ENCODE measurements around the gene HSF2BP. TPM values are rescaled to one million over a fixed set of nuclear protein-coding genes. Genes with fewer than 3 reads are reported as not detected.
A peak's percentile ranks its signal among the peaks of the same experiment; 100 is the strongest.

Gene HSF2BP
- total RNA-seq, 1 experiment from 2014 or later: 1.5 TPM

GRCh38 chr21:43600642-43601402 is 58.5 kb downstream of the HSF2BP start:
- peak; percentile 21 for DNase-seq
- no peaks in the 10 kb centered on the region for H3K27me3 Mint-ChIP-seq (ENCODE audit: unreplicated experiment)
- BruUV-seq (replicated peaks): no TSS peak
- CTCF ChIA-PET: interaction anchor here (0.8 to 1.1 kb wide), 2 partner anchors 9 to 15 kb away, joined by 3 to 4 read pairs; no protein-coding TSS in a partner anchor
- no peaks in the 10 kb centered on the region for H3K36me3 Mint-ChIP-seq (ENCODE audit: insufficient read depth, unreplicated experiment)
- no peak for TF ChIP-seq CTCF (IDR thresholded peaks at IDR 0.05; ENCODE audit: unreplicated experiment)
- no peaks in the 10 kb centered on the region for H3K9me3 Mint-ChIP-seq (ENCODE audit: low read depth, unreplicated experiment)
- H3K4me3 Mint-ChIP-seq (ENCODE audit: low read depth, unreplicated experiment): no peak overlapping the region
- H3K4me1 Mint-ChIP-seq (ENCODE audit: low read depth, unreplicated experiment): peaks cover 22% of the 10 kb centered on the region
- intact Hi-C loops (cut with micrococcal nuclease; ENCODE audit: unreplicated experiment): loop anchor here (5.0 kb wide), 1 partner anchor 36 kb away; no protein-coding TSS in a partner anchor
- H3K27ac Mint-ChIP-seq (ENCODE audit: unreplicated experiment): no peak overlapping the region

- BruUV-seq (replicated peaks): no TSS peak
- TF ChIP-seq CTCF (IDR thresholded peaks at IDR 0.05; ENCODE audit: unreplicated experiment): no peak
- CTCF ChIA-PET: no interaction called here
- Mint-ChIP-seq H3K9me3 (ENCODE audit: low read depth, unreplicated experiment) (no peaks in the 10 kb centered on the region), H3K4me1 (ENCODE audit: low read depth, unreplicated experiment) (peaks cover 22% of the 10 kb centered on the region), H3K27ac (ENCODE audit: unreplicated experiment) (no peak overlapping the region), H3K36me3 (ENCODE audit: insufficient read depth, unreplicated experiment) (no peaks in the 10 kb centered on the region), H3K27me3 (ENCODE audit: unreplicated experiment) (no peaks in the 10 kb centered on the region), H3K4me3 (ENCODE audit: low read depth, unreplicated experiment) (no peak overlapping the region)
- intact Hi-C loops (cut with micrococcal nuclease; ENCODE audit: unreplicated experiment): loop anchor here (5.0 kb wide), 1 partner anchor 38 kb away; no protein-coding TSS in a partner anchor
- no peak for DNase-seq
Observed at GRCh38 chr21:43599728-43600127, 59.6 kb downstream of the HSF2BP start.

- H3K27me3 Mint-ChIP-seq (ENCODE audit: unreplicated experiment): no peaks in the 10 kb centered on the region
- DNase-seq: no peak
- H3K36me3 Mint-ChIP-seq (ENCODE audit: insufficient read depth, unreplicated experiment): no peaks in the 10 kb centered on the region
- intact Hi-C loops (cut with micrococcal nuclease; ENCODE audit: unreplicated experiment): no loop called here
- no peaks in the 10 kb centered on the region for H3K9me3 Mint-ChIP-seq (ENCODE audit: low read depth, unreplicated experiment)
- no peak overlapping the region for H3K4me3 Mint-ChIP-seq (ENCODE audit: low read depth, unreplicated experiment)
- BruUV-seq (replicated peaks): no TSS peak
- no peak for TF ChIP-seq CTCF (IDR thresholded peaks at IDR 0.05; ENCODE audit: unreplicated experiment)
- no peak overlapping the region for H3K27ac Mint-ChIP-seq (ENCODE audit: unreplicated experiment)
- peaks cover 22% of the 10 kb centered on the region for H3K4me1 Mint-ChIP-seq (ENCODE audit: low read depth, unreplicated experiment)
- CTCF ChIA-PET: no interaction called here
Observed at GRCh38 chr21:43598416-43599120, 60.7 kb downstream of the HSF2BP start.

DNA sequence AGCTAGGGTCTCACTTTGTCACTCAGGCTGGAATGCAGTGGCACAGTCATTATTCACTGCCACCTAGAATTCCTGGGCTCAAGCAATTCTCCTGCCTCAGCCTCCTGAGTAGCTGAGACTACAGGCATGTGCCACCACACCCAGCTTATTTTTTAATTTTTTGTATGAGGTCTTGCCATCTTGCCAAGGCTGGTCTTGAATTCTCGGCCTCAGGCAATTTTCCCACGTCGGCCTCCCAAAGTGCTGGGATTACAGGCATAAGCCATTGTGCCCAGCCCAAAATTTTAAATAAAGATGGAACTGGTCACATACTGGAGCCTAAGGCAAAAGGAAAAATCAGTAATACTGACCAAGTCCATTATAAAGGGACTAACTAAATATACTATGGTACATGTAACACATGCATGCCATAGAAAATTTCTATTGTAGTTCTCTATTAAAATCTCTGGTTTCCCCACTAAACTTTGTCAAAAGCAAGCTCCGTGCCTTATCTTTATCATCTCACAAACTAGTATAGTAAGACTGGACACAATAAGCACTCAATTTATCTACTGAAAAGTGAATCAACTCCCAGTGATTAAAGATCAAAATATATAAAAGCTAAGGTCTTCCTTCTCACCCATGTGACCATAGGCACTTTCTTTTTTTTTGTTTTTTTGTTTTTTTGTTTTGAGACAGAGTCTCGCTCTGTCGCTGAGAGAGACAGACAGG is 61.6 kb downstream of the HSF2BP start:
- Mint-ChIP-seq H3K9me3 (ENCODE audit: low read depth, unreplicated experiment) (no peaks in the 10 kb centered on the region), H3K36me3 (ENCODE audit: insufficient read depth, unreplicated experiment) (no peaks in the 10 kb centered on the region), H3K4me1 (ENCODE audit: low read depth, unreplicated experiment) (peaks cover 22% of the 10 kb centered on the region), H3K4me3 (ENCODE audit: low read depth, unreplicated experiment) (no peak overlapping the region), H3K27ac (ENCODE audit: unreplicated experiment) (no peak overlapping the region), H3K27me3 (ENCODE audit: unreplicated experiment) (no peaks in the 10 kb centered on the region)
- intact Hi-C loops (cut with micrococcal nuclease; ENCODE audit: unreplicated experiment): no loop called here
- CTCF ChIA-PET: interaction anchor here (1.0 kb wide), 1 partner anchor 17 kb away, joined by 3 read pairs; no protein-coding TSS in a partner anchor
- no peak for DNase-seq
- no peak for TF ChIP-seq CTCF (IDR thresholded peaks at IDR 0.05; ENCODE audit: unreplicated experiment)
- BruUV-seq (replicated peaks): no TSS peak

Data from Calu3 (cell line).